ENCODE data around the gene NAT9.

The NAT9 gene

GRCh38 chr17:74732042-74732867, 43.9 kb downstream of the NAT9 start (continued):
- no peak for TF ChIP-seq PRDM10 (tag by site-specific recombination; IDR thresholded peaks at IDR 0.05)
- TF ChIP-seq ZNF398 (tag by site-specific recombination; IDR thresholded peaks at IDR 0.05) = no peak
- TF ChIP-seq ZNF560 (tag by site-specific recombination; IDR thresholded peaks at IDR 0.05; ENCODE audit: borderline replicate concordance) = no peak
- no peak for TF ChIP-seq ZNF23 (tag by site-specific recombination; IDR thresholded peaks at IDR 0.05; ENCODE audit: borderline replicate concordance)
- no peak for TF ChIP-seq ZNF670 (tag by site-specific recombination; IDR thresholded peaks at IDR 0.05; ENCODE audit: low read depth)
- TF ChIP-seq HOXD13 (CRISPR knock-in tag; IDR thresholded peaks at IDR 0.05; ENCODE audit: borderline replicate concordance) = no peak
- TF ChIP-seq ZXDB (tag by site-specific recombination; IDR thresholded peaks at IDR 0.05) = no peak
- TF ChIP-seq ZNF266 (tag by site-specific recombination; IDR thresholded peaks at IDR 0.05; ENCODE audit: low read depth) = 0 out of 2 replicates have a peak, but pooled peaks have one; percentile 9
- TF ChIP-seq ZNF596 (tag by site-specific recombination; IDR thresholded peaks at IDR 0.05) = no peak
- TF ChIP-seq ZNF707 (tag by site-specific recombination; IDR thresholded peaks at IDR 0.05) = no peak
- TF ChIP-seq HOXA7 (CRISPR knock-in tag; IDR thresholded peaks at IDR 0.05; ENCODE audit: borderline replicate concordance) = no peak

- ChIA-PET POLR2A (no interaction called here), CTCF (no interaction called here)
- no peak for TF ChIP-seq ZNF138 (tag by site-specific recombination; IDR thresholded peaks at IDR 0.05; ENCODE audit: borderline replicate concordance)
- Histone ChIP-seq H3K4me3 (ENCODE audit: low read depth, low read length) (no peak overlapping the region), H3K27ac (ENCODE audit: extremely low read depth, low read depth, low read length) (no peak overlapping the region), H3K4me1 (ENCODE audit: control insufficient read depth, insufficient read depth, low read length) (no peaks in the 10 kb centered on the region), H3K9me3 (ENCODE audit: control insufficient read depth, insufficient read depth, low read depth, low read length) (no peaks in the 10 kb centered on the region), H3K36me3 (ENCODE audit: control insufficient read depth in 2 of 2, insufficient read depth in 1 of 2, low read length in 2 of 2) (no peaks in the 10 kb centered on the region)
Observed at GRCh38 chr17:74731347-74731605, 44.9 kb downstream of the NAT9 start.

- Histone ChIP-seq H3K9me3 (ENCODE audit: control insufficient read depth, insufficient read depth, low read depth, low read length) (no peaks in the 10 kb centered on the region), H3K4me3 (ENCODE audit: low read depth, low read length) (no peak overlapping the region), H3K36me3 (ENCODE audit: control insufficient read depth in 2 of 2, insufficient read depth in 1 of 2, low read length in 2 of 2) (no peaks in the 10 kb centered on the region), H3K27ac (ENCODE audit: extremely low read depth, low read depth, low read length) (no peak overlapping the region), H3K4me1 (ENCODE audit: control insufficient read depth, insufficient read depth, low read length) (no peaks in the 10 kb centered on the region)
- CTCF ChIA-PET = no interaction called here
- POLR2A ChIA-PET = no interaction called here
- TF ChIP-seq SCRT2 (tag by site-specific recombination; IDR thresholded peaks at IDR 0.05) (peak; percentile 48; the same call in 1 of the 2 replicates), KLF8 (tag by site-specific recombination; IDR thresholded peaks at IDR 0.05) (no peak), KLF1 (tag by site-specific recombination; IDR thresholded peaks at IDR 0.05) (peak; percentile 54; the same call in 1 of the 2 replicates)
Observed at GRCh38 chr17:74730491-74731346, 45.4 kb downstream of the NAT9 start.
